GM18861 (cell line): ENCODE results near the gene HSD11B1.
A peak's percentile ranks its signal among the peaks of the same experiment; 100 is the strongest.

Experiments used
- ATAC-seq: cut with Tn5 transposase; IDR thresholded peaks from one replicate; pipeline ENCODE4 v1.9.1; 2021; ENCODE audit not compliant: unreplicated experiment

The HSD11B1 gene

DNA sequence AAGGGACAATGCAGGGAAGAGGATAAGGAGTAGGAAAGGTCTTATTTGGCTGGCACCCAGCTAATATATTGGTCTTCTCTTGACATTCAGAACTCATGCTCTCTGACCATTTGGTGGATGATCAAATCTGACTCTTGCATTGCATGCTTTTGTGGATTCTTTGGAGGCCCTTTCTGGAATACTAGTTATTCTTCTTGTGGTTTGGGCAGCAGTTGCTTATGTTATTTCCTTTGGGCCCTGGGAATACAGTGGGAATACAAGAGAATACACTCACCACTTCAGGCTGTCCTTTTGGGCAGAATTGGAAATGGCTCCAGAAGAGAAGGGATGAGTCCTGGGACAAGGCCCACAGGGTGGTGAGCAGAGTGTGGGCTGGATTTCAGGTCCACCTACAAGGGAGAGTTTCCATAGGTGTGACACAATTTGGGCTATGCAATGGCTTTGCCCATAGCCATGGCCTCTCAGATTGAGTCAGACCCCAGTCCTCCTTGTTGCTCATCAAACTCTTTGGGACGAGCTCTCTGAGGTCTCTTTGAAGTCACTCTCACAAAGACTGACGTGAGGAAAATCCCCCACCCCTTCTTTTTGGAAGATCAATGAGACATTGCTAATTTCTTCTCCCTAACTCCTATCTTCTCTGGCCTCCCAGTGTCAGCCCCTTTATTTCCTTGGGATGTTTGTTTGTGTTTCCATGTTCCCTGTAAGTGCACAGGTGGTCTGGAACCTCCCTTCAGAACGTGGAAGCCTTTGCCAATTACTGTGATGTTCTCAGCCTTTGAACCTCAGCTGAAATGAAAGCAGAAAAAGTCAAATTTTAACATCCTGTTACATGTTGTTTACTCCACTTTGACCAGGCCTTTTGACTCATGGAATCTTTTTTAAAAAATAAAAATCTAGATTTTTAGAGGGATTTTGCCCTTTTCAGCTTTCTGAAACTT lies 19.4 kb downstream of the HSD11B1 start:
- ATAC-seq: no peak

DNA sequence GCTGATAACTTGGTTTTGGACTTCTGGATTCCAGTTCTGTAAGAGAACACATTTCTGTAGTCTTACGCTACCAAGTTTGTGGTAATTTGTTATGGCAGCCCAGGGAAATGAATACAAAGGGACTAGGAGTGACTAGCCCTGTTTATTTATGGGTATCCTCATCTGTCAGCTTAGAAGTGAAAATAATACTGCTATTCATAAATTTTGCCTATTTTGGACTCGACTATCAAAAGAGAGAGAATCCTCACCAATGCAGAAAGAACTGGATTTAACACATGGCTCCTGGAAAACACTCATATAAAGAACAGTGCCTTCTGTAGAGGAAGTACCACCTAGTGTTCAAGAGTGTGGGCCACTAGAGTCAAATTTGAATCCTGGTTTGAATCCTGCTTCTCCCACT lies 22.6 kb downstream of the HSD11B1 start:
- ATAC-seq: no peak

DNA sequence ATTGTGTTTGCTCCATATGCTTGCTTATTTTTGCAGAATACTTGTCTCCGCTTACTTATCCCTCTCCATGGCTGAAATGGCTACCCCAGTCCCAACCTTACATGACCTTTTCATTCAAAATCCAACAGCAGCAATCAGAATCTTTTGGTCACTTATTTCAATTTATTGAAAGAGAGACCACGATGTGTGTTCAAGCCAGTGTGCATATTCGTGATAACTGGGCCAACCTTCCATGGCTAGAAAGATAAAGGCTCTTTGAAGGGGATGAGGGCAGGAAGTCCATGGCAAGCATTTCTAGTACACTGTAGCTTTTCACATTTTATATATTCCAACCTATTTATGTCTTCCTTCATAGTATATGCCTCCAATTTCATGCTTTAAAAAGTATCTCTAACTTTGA lies 23.1 kb downstream of the HSD11B1 start:
- ATAC-seq: no peak

DNA sequence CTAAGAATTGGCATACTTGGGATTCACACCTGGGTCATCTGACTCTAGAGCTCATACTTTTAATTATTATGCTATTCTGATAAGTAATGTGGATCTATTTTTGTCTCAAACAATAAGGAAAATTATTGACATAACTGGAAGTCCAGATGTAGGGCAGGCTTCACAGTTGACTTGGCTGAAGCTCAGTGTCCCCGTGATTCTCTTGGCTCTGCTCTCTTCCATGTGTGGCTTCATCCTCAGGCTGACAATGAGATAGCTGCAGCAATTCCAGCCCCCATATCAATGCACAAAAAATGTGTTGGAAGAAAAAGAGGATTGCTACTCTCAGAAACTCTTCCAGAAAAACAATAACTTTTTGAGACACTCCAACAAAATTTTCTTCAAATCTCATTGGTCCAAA lies 23.8 kb downstream of the HSD11B1 start:
- no peak for ATAC-seq

DNA sequence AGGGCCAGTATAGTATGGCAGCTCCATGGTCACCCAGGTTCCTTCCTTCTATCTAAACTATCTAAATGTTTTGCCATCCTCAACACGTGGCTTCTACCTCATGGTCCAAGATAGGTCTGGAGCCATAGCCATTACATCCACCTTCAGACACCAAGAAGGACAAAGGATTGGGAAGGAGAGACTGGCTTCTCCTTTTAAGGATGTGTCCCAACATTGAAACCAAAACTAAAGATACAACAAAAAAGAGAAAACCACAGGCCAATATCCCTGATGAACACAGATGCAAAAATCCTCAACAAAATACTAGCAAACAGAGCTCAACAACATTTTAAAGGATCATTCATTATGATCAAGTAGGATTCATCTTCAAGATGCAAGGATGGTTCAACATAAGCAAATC lies 24.8 kb downstream of the HSD11B1 start:
- ATAC-seq: no peak

DNA sequence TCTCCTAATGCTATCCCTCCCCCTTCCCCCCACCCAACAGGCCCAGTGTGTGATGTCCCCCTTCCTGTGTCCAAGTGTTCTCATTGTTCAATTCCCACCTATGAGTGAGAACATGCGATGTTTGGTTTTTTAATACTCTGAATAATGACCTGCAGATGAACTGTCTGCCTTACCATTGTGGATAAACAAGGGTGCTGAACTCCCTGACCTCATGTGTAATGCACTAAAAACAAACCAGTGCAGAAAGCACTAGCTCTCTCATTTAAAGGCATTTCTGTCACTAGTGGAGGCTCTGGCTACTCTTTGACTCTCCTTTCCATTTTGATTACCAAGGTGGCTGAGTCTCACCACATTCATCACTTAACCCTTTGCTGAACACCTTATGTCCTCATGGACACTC lies 28.1 kb downstream of the HSD11B1 start:
- no peak for ATAC-seq

DNA sequence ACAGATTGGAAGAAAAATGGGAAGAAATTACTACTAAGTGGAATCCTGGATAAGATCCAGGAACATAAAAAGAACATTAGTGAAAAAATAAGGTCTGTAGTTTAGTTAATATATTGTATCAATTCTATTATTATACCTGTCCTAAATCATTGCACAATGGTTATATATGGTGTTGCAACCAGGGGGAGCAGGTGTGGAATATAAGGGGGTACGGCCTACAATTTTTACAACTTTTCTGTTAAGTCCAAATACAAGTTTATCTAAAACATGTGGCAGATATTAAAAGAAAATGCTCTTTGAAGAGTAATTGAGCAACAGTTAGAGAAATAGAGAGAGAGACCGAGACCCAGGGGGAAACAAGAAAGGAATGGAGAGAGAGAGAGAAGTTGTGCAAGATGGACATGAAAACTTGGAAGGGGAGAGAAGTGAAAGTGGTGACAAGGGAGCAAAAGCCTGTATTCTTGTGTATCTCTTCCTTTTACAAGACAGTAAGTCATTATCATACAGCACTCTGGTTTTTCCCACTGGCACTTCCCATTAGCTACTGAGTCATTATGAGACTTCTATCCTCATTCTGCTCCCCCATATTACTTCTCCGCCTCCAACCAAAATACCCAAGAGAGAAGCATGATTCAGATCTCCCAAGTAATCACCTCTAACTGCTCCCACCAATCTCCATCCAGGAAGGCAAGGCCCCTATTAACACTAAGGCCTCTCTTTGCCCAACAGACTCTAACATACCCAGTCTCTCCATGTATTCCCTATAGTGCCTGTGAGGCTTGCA lies 29.0 kb downstream of the HSD11B1 start:
- no peak for ATAC-seq

DNA sequence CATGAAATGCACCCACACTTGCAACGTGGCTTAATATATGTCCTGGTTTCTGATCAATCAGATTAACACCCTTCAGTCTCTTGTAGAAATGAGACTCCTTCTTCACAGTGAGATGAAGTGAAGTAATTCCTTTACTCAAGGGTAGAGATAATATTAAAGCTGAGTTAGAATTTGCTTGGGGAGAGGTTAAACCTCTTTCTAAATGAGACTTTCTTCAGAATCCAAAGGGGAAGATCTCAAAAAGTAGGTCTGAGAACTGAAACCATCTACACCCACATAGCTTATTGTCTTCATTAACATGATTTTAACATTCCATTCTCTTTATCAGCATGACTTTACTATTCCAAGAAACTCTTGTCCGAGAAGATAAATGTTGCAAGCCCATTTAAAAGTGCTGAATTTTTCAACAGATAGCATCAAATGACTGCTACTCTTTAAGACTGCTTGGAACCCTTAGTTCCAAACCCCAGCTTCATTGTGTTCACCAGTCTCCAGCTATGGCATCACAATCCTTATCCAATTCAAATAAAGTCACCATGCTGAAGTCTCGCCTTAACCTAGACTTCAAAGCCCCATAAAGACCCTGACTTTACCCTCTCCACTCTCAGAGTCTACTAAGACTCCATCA lies 32.0 kb downstream of the HSD11B1 start:
- ATAC-seq: no peak

DNA sequence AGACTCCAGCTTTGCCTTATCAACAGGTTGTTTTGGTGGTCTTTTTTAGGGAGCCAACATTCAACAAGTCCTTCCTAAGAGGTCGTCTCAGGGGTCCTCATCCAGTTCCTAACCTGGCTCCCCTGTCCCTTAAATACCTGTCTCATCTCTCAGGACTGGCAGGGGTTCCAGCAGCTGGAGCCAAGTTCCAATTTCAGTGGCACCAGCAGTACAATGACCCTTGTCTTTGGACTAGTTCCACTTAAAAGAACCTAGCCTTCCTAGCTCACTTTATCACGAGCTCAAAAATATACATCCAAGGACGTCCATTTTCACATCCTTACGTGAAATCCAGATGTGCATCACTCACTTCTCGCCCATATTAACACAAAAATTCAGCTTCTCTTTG lies 32.5 kb downstream of the HSD11B1 start:
- no peak for ATAC-seq

DNA sequence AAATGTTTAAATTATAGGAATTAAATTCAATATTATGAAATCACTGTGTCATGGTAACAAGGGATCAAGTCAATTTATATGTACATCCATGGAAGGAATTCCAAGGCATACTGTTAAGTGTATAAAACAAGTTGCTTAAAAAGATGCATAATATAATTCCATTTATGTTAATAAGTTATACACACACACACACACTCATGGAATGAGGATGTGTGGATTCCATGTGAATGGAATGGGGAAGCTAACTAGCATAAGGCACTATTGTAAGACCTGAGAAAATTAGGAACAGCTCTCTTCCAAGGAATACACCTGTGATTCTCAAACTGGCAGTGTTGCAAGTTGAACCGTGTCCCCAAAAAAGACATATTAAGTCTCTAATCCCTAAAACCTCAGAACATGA lies 33.6 kb downstream of the HSD11B1 start:
- ATAC-seq: no peak

DNA sequence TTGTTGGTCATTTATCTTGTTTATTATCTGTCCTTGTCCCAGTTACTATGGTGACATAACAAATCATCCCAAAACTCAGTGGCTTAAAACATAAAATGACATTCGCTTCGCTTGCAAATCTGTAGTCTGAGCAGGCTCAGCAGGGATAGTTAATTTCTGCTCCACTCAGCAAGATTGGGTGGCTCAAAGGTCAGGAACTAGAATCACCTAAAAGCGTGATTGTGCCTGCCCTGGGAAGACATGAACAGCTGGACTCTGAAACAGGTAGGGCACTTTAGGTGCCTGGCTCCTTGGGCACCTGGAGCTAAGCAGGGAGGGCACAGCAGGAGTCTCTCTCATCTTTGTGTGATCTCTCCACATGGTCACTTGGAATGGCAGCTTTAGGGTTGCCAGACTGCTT lies 36.5 kb downstream of the HSD11B1 start:
- ATAC-seq: no peak

DNA sequence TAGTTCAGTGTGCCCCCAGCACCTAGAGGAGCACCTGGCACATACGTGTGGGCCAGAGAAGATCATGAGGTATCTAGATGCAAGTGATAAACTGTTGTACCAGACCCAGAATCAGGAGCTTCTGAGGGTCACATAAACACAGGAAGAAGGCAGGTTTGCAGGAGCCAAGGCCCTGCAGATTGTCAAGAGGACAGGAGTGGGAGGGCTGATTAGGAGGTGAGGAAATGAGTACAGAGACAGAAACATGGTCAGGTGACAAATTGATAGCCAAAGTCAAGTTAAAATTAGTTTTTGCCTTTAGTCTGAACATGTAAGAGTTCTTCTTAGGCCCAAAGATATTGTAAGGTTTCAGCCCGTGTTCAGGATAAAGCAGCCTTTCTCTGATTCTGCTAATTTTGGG lies 37.2 kb downstream of the HSD11B1 start:
- no peak for ATAC-seq

DNA sequence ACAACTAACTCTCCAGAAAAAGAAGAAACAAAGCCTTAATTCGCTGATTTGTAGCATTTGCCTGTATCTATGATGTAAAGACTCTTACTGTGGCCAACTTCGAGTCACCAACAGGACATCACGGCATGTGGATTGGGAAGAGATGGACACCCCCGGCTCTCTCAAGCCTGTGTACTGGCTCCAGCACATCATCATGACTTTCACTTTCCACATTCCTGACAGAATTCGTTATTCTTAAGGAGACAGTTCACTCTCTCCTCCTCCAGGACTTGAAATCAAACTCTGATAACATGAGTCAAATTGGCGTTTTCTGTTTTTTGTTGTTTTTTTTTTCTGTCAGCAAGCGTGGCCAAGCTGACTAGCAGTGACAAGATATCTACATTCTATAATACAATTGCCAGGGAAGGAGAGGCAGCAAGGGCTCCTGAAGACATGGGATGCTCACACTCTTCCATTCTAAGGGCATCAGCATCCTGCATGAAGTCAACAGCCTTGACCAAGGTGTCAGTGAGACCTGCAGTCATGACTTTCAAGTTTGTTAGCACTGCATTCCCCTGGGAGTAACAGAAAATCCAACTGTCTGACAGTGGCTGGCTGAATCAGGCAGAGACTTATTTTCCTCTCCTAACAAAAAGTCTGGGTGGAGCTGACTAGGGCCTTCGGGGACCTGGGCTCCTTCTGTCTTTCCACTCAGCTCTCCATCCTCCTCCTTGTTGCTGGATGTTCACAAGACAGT lies 37.9 kb downstream of the HSD11B1 start:
- ATAC-seq: no peak

DNA sequence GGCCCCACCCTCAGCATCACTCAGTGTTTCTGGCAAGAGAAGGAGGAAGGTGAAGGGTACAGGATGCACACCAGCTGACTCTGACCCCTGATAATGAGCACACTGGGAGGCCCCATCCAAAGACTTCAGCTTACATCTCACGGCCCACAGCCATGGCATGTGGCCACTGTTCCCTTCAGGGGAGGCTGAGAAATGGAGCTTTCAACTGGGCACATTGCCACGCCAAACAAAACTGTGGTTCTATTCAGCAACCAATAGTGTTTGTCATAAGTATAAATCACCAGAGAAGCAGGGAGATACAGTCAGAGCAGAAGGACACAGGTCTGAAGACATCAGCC lies 38.5 kb downstream of the HSD11B1 start:
- no peak for ATAC-seq

DNA sequence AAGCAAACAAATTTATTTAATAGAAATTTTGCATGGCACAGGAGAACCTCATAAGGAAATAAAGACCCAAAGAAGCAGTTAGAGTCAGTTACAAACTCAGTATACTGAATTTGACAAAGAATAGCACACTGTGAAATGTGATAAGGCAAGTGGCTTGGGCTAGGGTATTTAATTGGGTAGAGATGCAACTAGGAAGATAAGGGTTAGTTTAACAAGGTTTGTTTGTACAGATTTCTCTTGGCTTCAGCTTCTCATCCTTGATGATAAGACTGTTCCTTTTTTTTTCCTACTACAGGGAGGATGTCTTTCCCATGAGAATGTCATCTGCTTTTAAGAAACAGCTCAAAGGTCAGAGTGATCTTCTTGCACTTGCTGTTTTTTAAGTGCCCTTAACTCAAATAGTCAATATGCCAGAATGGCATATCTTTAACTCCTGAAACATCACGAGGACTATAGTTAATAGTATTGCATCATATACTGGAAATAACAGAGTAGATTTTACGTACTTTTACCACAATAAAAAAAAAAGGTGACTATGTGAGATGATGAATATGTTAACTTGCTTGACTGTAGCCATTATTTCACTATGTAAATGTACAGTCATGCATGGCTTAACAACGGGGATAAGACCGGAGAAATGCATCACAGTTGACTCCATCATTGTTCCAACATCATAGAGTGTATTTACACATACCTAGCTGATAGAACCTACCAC lies 42.0 kb downstream of the HSD11B1 start:
- ATAC-seq: no peak

DNA sequence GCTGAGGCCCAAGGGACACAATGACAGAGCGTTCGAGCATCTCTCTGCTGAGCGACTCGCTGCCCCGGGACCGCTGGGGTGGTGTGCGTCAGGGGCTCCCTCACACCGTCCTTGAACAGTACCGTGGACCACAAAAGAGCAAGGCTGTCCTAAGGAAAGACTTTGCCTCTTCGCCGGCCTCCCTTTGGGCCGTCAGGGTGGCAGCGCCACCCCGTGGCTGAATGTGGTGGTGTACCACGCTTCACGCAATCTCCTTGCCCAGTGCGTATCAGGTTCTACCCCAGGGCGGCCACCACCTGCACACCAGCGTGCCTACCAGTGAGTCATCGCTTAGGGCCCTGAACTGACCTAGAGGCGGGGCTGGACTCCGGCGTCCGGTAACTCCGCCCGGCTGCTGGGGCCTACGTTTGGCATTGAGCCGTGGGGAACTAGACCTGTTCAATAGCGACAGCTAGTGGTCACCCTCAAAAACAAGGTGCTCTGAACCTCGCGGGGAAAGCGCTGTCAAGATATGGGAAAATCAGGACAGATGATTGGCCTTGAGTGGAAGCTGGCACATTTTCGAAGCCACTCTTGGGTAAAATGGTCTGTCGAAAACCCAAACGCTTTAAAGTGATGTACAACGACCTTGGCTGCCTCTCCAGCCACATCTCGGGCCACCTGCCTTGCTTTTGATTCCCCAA lies 43.1 kb downstream of the HSD11B1 start:
- peak; percentile 61 for ATAC-seq

DNA sequence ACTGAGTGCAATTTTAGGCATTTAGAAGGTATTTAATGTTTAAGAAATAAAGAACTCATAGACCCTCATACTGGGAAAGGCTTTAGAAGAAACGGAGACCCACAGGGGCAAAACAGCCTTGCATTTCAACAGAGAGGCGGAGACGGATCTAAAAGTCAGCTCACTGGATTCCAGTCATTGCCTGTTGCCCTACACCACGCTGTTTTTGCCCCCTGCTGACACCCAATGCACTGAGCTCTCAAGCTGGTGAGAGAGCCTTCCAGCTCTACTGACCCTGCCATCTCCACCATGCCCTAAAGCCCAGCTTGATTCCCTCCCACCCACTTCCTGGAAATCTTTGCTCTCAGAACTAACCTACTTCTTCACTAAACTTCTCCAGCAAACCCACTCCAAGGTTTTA lies 44.0 kb downstream of the HSD11B1 start:
- ATAC-seq: no peak

DNA sequence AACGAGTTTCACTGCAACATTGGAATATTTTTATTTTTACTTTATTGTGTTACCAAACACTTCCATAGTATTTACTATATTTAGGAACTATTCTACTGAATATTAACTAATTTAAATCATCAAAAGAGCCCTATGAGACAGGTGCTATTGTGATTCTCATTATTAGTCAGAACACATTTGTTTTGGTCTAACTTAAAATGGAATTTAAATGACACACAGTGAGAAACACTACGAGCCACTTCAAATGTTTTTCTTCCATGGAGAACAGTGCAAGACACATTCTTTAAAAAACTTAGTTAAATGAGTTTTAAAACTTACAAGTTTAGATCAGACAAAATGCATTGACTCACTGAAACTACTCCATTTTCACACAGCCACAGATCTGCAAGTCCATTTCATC lies 44.6 kb downstream of the HSD11B1 start:
- ATAC-seq: no peak

DNA sequence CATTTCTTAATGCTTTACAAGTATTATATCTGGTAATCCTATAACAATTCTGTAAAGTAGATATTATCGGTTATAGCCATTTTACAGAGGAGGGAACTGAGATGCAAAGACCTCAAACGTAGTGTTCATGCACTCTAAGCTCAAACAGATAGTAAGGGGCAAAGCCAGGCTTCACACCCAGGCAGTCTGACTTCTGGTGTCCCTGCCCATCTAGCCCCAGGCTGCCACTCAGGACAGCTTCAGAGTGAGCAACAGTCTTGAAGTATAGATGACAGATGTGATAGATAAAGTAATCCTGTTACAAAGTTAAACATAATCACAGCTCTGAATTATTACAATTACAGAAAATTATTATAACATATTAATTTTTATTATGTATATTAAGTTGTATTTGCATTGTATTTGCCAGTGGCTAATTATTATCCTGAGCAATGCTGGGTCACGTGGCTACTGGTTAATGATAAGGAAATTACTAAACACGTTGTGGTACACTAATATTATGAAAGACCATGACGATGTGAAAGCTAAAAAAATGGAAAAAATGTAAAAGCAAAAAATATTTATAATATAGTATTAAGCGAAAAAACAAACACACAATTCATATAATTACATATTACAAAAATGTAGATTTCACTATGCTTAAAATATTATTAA lies 45.2 kb downstream of the HSD11B1 start:
- ATAC-seq: no peak
